Measurements from ENCODE around the gene WNK3.

- TF ChIP-seq EZH2phosphoT487 (IDR thresholded peaks at IDR 0.05; ENCODE audit: unreplicated experiment) (no peak), CTCF (conservative IDR thresholded peaks at IDR 0.05; ENCODE audit: low read depth in 2 of 2) (no peak), POLR2AphosphoS5 (IDR thresholded peaks at IDR 0.05; ENCODE audit: low read depth) (no peak), REST (IDR thresholded peaks at IDR 0.05; ENCODE audit: unreplicated experiment) (no peak)
These were observed 68.9 kb downstream of the WNK3 start for GRCh38 chrX:54288968-54289367.
